ENCODE measurements around the gene PPME1. TPM values are rescaled to one million over a fixed set of nuclear protein-coding genes. Genes with fewer than 3 reads are reported as not detected.

Gene PPME1
- total and polyA plus RNA-seq, 9 of the 15 experiments (the other 6 are each of a cell fraction or from before 2014, with no cell fraction given), result 9.8 to 81.7 (median 37.6) TPM

GRCh38 chr11:74157169-74157568 is 13.9 kb upstream of the PPME1 start:
- WGBS (ENCODE audit: insufficient coverage, low coverage, missing lambda C conversion rate), result 69% methylated on average over 1 of the region's 1 CpG
- ChIA-PET CTCF (ENCODE audit: low intra/inter-chr PET ratio) (no interaction called here), POLR2A (no interaction called here)
- ATAC-seq (no peak), FAIRE-seq (no peak), DNase-seq (ENCODE audit: extremely low read depth in 1 of 4, low spot score in 3 of 4) (no peak)
- no peaks in the 10 kb centered on the region for H3K9me3 ChIP-seq (replicated peaks; ENCODE audit: control insufficient read depth, insufficient read depth, low read depth, low read length)
- no peaks in the 10 kb centered on the region for H3K27me3 ChIP-seq (ENCODE audit: control insufficient read depth in 2 of 2, insufficient read depth in 2 of 2, low read length in 2 of 2)
- H3K9me1 ChIP-seq (ENCODE audit: control insufficient read depth, insufficient read depth, low read length), result no peaks in the 10 kb centered on the region
- BruUV-seq (replicated peaks), result no TSS peak
- peaks cover 16% of the 10 kb centered on the region for H3K36me3 ChIP-seq (ENCODE audit: control insufficient read depth, insufficient read depth, low read length)
- no peak overlapping the region for H3K4me3 ChIP-seq
- H3K9ac ChIP-seq (ENCODE audit: insufficient read depth in 1 of 2, low read depth in 2 of 2, low read length in 2 of 2), result no peak overlapping the region
- H3K79me2 ChIP-seq (ENCODE audit: control insufficient read depth, insufficient read depth, low read length), result no peaks in the 10 kb centered on the region
- TF ChIP-seq GTF3C2 (IDR thresholded peaks at IDR 0.05; ENCODE audit: borderline replicate concordance, extremely low read depth, insufficient read length) (no peak), BRF1 (IDR thresholded peaks at IDR 0.05; ENCODE audit: borderline replicate concordance, extremely low read depth, insufficient read length) (no peak), ZNF583 (CRISPR knock-in tag; IDR thresholded peaks at IDR 0.05) (no peak), CGGBP1 (CRISPR knock-in tag; IDR thresholded peaks at IDR 0.05) (no peak), GATAD2B (IDR thresholded peaks at IDR 0.05; ENCODE audit: borderline replicate concordance) (no peak), ZNF445 (CRISPR knock-in tag; IDR thresholded peaks at IDR 0.05; ENCODE audit: low read depth) (no peak), ETV5 (CRISPR knock-in tag; IDR thresholded peaks at IDR 0.05; ENCODE audit: low read depth) (no peak), CC2D1A (IDR thresholded peaks at IDR 0.05) (no peak), TOE1 (IDR thresholded peaks at IDR 0.05; ENCODE audit: borderline replicate concordance) (no peak), TOE1 (CRISPR knock-in tag; IDR thresholded peaks at IDR 0.05; ENCODE audit: borderline replicate concordance, low read depth) (no peak)
- no peak overlapping the region for H2AFZ ChIP-seq (ENCODE audit: low read depth, low read length)
- in situ Hi-C loops (cut with MboI), result no loop called here
- intact Hi-C loops (cut with micrococcal nuclease), result no loop called here
- H3K4me1 ChIP-seq (replicated peaks in 1 of 2; ENCODE audit: control insufficient read depth in 2 of 2, insufficient read depth in 2 of 2, low read length in 2 of 2), result peaks cover 0 to 3% of the 10 kb centered on the region in 2 experiments; a peak in 1 of 5 replicates
- H3K27ac ChIP-seq (ENCODE audit: extremely low read depth, low read depth, low read length), result no peak overlapping the region
- no peak overlapping the region for H3K4me2 ChIP-seq (ENCODE audit: insufficient read depth, low read length)
- no peaks in the 10 kb centered on the region for H4K20me1 ChIP-seq (replicated peaks; ENCODE audit: control insufficient read depth, insufficient read depth, low read length)
